ENCODE data around the gene DOCK1. TPM values are rescaled to one million over a fixed set of nuclear protein-coding genes. Genes with fewer than 3 reads are reported as not detected.

Gene DOCK1
- total RNA-seq, 1 donor from 2014 or later = 57.8 TPM

DNA sequence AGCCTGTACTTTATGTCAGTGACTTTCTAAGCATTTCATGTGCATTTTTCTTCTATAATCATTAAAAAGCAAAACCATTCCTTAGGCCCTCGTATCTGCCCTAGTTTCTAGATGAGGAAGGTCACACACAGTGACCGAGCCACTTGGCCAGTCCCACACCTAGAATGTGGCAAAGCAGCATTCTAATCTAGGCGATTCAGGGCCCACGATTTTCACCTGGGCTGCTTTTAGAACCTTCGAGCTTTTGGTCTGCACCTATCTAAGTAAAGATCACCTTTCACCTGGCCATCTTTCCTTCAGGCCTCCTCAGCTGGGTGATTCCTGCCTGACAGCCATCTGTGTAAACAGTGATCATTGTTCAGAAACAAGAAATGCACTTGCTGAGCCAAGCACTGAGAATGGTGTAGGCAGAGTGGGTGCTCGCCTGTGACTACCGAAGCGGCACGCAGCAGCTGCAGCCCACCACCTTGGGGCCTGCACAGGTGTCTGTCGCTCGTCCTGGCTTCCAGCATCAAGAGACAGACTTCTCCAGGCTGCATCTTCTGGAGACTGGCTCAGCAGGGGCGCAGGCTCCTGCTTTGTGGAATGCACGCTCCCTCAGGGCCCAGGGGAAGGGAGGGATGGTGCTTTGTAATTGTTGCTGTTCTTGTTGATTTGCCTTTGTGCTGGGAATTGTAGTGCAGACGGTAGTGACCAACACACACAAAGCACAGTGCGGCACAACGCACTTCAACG is 440.2 kb downstream of the DOCK1 start:
- Mint-ChIP-seq H3K9me3 (ENCODE audit: low read depth) (no peaks in the 10 kb centered on the region), H3K36me3 (ENCODE audit: low read depth) (peaks cover 12% of the 10 kb centered on the region), H3K27ac (ENCODE audit: unreplicated experiment) (no peak overlapping the region), H3K4me1 (ENCODE audit: low read depth) (peaks cover 12% of the 10 kb centered on the region), H3K4me3 (ENCODE audit: unreplicated experiment) (no peak overlapping the region), H3K27me3 (ENCODE audit: low read depth) (no peaks in the 10 kb centered on the region)
- DNase-seq (ENCODE audit: low spot score) = no peak
- TF ChIP-seq CTCF (IDR thresholded peaks at IDR 0.05) = no peak

- H3K9me3 Mint-ChIP-seq (ENCODE audit: low read depth) = no peaks in the 10 kb centered on the region
- DNase-seq (ENCODE audit: low spot score) = no peak
- peaks cover 12% of the 10 kb centered on the region for H3K36me3 Mint-ChIP-seq (ENCODE audit: low read depth)
- H3K4me1 Mint-ChIP-seq (ENCODE audit: low read depth) = peaks cover 3% of the 10 kb centered on the region
- no peak overlapping the region for H3K4me3 Mint-ChIP-seq (ENCODE audit: unreplicated experiment)
- no peak for TF ChIP-seq CTCF (IDR thresholded peaks at IDR 0.05)
- no peak overlapping the region for H3K27ac Mint-ChIP-seq (ENCODE audit: unreplicated experiment)
- H3K27me3 Mint-ChIP-seq (ENCODE audit: low read depth) = no peaks in the 10 kb centered on the region
Measured at GRCh38 chr10:127346604-127347003, 441.4 kb downstream of the DOCK1 start.

DNA sequence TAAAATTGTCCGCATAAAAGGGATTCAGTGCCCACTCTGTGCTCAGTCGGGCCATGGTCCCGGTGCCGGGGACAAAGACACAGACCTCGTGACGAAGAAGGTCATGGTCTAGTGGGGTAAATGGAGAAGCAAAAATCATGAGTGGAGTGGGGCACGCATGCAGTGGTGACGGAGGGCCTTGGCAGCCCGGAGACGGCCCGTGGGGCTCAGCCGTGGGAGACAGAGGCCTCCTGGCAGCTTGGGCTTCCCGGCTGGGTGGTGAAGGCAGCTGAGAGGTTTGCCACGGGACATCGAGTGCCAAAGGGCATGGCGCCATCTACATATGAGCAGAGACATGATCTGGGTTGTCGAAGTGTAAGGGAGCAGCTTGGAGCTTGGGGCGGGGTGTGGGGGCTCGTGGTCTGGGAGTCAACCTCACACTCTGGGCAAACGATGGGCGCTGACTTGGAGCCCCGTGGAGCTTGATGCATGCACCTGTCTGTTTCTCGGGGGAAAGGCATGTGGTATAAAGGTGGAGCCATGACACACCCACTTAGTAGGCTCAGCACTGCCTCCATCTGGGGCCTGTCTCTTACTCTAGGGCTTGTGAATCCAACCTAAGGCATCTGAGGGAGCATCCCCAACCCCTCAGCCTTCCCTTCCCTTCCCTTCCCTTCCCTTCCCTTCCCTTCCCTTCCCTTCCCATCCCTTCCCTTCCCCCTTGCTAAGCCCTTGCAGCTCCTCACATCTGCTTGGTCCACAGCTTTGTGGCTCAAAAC is 442.2 kb downstream of the DOCK1 start:
- H3K27ac Mint-ChIP-seq (ENCODE audit: unreplicated experiment) = no peak overlapping the region

DNA sequence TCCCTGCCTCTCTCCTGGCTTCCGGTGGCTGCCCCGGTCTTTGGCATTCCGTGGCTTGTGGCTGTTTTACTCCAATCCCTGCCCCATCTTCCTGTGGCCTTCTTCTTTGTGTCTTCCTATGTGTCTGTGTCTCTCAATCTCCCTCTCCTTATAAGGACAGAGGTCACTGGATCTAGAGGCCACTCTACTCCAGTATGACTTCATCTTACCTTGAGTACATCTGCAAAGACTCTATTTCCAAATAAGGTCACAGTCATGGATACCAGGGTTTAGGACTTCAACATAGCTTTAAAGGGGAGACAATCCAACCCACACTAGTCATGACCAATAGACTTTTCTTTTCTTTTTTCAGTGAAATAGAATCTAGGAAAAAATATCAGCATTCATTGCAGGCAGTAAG is 444.5 kb downstream of the DOCK1 start:
- TF ChIP-seq CTCF (IDR thresholded peaks at IDR 0.05) = no peak
- Mint-ChIP-seq H3K27ac (ENCODE audit: unreplicated experiment) (no peak overlapping the region), H3K36me3 (ENCODE audit: low read depth) (peaks cover 2% of the 10 kb centered on the region), H3K9me3 (ENCODE audit: low read depth) (no peaks in the 10 kb centered on the region), H3K4me1 (ENCODE audit: low read depth) (peaks cover 3% of the 10 kb centered on the region), H3K4me3 (ENCODE audit: unreplicated experiment) (no peak overlapping the region), H3K27me3 (ENCODE audit: low read depth) (no peaks in the 10 kb centered on the region)
- DNase-seq (ENCODE audit: low spot score) = no peak

More for the DNA sequence above, 442.2 kb downstream of the DOCK1 start:
- H3K27me3 Mint-ChIP-seq (ENCODE audit: low read depth) = no peaks in the 10 kb centered on the region
- no peak for DNase-seq (ENCODE audit: low spot score)
- no peak overlapping the region for H3K4me3 Mint-ChIP-seq (ENCODE audit: unreplicated experiment)
- peaks cover 3% of the 10 kb centered on the region for H3K4me1 Mint-ChIP-seq (ENCODE audit: low read depth)
- H3K36me3 Mint-ChIP-seq (ENCODE audit: low read depth) = peaks cover 10% of the 10 kb centered on the region
- no peaks in the 10 kb centered on the region for H3K9me3 Mint-ChIP-seq (ENCODE audit: low read depth)
- no peak for TF ChIP-seq CTCF (IDR thresholded peaks at IDR 0.05)

DNA sequence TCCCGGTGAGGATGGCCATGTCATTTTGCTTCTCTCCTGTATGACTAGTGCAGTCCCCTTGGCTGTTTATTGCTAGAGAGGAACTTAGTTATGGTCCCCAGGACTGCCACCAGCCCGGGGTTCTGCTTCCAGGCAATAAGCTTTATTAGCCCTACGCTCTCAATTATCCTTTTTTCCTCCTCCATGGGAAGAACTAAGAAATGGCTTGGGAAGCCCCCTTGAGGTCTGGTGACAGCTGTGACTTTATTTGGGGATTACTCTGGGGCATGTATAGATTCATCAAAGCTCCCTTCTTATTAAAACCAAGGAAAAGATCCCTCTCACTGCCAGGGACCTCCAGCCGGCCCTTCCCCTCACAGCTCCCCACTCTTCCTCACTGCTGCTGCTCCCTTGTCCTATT is 446.3 kb downstream of the DOCK1 start:
- Mint-ChIP-seq H3K4me3 (ENCODE audit: unreplicated experiment) (no peak overlapping the region), H3K27ac (ENCODE audit: unreplicated experiment) (no peak overlapping the region), H3K36me3 (ENCODE audit: low read depth) (peaks cover 6% of the 10 kb centered on the region), H3K4me1 (ENCODE audit: low read depth) (peaks cover 3% of the 10 kb centered on the region), H3K9me3 (ENCODE audit: low read depth) (no peaks in the 10 kb centered on the region), H3K27me3 (ENCODE audit: low read depth) (no peaks in the 10 kb centered on the region)
- TF ChIP-seq CTCF (IDR thresholded peaks at IDR 0.05) = no peak
- DNase-seq (ENCODE audit: low spot score) = no peak
